ENCODE data around the gene PTH2.
"Not testable (repeated sequence)": the region's sequence is repeated elsewhere in the genome, so short reads cannot be mapped to it uniquely, and the experiment has no call there.

PTH2 gene

GRCh38 chr19:49451430-49452181 is 28.4 kb upstream of the PTH2 start, which contains the start of gene PIH1D1:
Gene PIH1D1, minus strand, starts transcription at chr19:49451814. Its CDS starts 240 bp downstream, at chr19:49451574.
- H3K36me3 ChIP-seq: peaks cover 39% of the 10 kb centered on the region

DNA sequence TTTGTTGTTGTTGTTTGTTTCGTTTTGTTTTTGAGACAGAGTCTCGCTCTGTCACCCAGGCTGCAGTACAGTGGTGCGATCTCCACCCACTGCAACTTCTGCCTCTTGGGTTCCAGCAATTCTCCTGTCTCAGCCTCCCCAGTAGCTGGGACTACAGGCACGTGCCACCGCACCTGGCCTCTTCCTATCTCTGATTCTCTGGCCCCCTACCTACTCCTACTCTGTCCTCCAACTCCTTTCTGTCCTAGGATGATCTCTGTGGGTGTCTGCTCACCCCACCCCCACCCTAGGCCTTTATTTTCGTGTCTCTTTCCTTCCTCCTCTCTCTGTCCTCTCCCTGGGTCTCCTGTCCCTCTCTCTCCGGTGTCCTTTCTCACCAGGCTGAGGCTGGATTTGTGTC is 27.2 kb upstream of the PTH2 start:
- no peaks in the 10 kb centered on the region for H3K9me3 ChIP-seq (ENCODE audit: severe bottlenecking)
- H3K36me3 ChIP-seq: peaks cover 42% of the 10 kb centered on the region
- TF ChIP-seq CTCF (IDR thresholded peaks at IDR 0.05; ENCODE audit: low read depth, low read length): no peak
- peak overlapping the region; percentile 78; the same call in 1 of the 2 replicates for H3K4me3 ChIP-seq (ENCODE audit: low read depth, low read length)
- H3K27me3 ChIP-seq (ENCODE audit: insufficient read depth, low read depth, severe bottlenecking): no peaks in the 10 kb centered on the region
- no peak for DNase-seq
- H3K27ac ChIP-seq: peak overlapping the region; percentile 20; the same call in 1 of the 2 replicates

More at GRCh38 chr19:49451430-49452181, 28.4 kb upstream of the PTH2 start, which contains the start of gene PIH1D1:
- DNase-seq: peak; percentile 97
- Histone ChIP-seq H3K9me3 (ENCODE audit: severe bottlenecking) (no peaks in the 10 kb centered on the region), H3K27ac (peak within 1 kb of the TSS; percentile 96), H3K27me3 (ENCODE audit: insufficient read depth, low read depth, severe bottlenecking) (no peaks in the 10 kb centered on the region), H3K4me3 (ENCODE audit: low read depth, low read length) (peak within 1 kb of the TSS; percentile 78)
- TF ChIP-seq CTCF (IDR thresholded peaks at IDR 0.05; ENCODE audit: low read depth, low read length): no peak

GRCh38 chr19:49448432-49448786 is 25.2 kb upstream of the PTH2 start:
- no peak overlapping the region for H3K4me3 ChIP-seq (ENCODE audit: low read depth, low read length)

DNA sequence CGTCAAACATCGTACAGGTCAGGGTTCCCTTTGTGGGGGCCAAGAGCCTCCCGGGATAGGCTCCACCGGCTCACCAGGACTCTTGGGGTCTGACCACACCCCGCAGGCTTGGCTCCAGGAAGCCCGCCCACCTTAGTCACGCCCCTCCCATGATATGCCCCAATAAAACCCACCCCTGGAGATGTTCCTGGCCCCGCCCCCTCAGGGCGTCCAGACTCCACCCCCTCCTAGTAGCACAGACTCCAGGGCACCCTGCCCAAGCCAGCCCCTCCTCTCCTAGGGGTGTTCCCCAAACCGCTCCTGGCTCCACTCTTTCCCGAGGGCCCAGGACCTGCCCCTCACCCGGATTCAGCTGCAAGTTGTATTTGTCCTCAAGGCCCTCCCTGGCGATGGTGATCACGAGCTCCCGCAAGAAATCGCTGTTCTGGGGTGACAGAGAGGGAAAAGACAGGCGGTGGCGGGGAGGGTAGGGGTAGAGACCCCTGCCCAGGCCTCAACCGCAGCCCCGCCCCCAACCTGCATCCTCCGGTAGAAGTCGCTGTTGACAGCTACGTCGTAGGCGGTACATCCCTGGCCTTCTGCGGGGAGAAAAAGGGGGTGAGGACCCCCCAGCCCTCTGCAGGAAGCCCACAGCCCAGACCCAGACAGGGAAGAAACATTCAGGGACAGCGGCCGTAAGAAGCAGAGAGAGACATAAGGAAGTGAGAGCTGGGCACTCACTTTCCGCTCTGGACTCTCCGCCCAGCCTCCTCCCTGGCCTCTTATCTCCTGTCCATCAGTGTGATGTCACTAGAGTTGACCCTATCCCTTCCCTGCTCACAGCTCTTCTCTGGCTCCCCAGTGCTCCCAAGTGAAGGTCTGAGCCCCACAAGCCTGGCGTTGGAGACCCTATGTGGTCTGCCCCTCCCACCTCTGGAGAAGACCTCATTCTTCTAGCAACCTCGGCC is 24.5 kb upstream of the PTH2 start:
- Histone ChIP-seq H3K9me3 (ENCODE audit: severe bottlenecking) (no peaks in the 10 kb centered on the region), H3K27ac (no peak overlapping the region), H3K4me3 (ENCODE audit: low read depth, low read length) (no peak overlapping the region), H3K36me3 (peaks cover 42% of the 10 kb centered on the region), H3K27me3 (ENCODE audit: insufficient read depth, low read depth, severe bottlenecking) (no peaks in the 10 kb centered on the region)
- TF ChIP-seq CTCF (IDR thresholded peaks at IDR 0.05; ENCODE audit: low read depth, low read length): no peak
- peak; percentile 71 for DNase-seq

More at GRCh38 chr19:49448432-49448786, 25.2 kb upstream of the PTH2 start:
- Histone ChIP-seq H3K27ac (no peak overlapping the region), H3K9me3 (ENCODE audit: severe bottlenecking) (no peaks in the 10 kb centered on the region), H3K27me3 (ENCODE audit: insufficient read depth, low read depth, severe bottlenecking) (no peaks in the 10 kb centered on the region), H3K36me3 (peaks cover 42% of the 10 kb centered on the region)
- TF ChIP-seq CTCF (IDR thresholded peaks at IDR 0.05; ENCODE audit: low read depth, low read length): no peak
- no peak for DNase-seq

DNA sequence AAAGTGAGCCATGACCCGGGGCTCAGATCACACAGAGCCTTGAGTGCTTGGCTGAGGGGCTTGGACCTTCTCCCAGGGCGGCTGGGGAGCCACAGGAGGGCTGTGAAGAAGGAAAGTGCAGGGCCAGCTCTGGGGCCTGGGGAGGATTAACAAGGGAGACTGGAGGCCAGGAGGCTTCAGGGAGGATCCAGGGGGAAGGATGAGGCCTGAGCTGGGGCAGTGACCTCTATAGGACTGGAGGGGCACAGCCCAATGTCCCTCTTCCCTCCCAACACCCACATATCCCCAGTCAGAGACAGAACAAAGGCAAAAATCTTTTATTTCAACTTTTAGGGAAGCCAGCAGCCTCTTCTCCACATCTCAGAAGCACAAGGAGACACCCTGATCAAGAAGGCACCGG is 22.8 kb upstream of the PTH2 start:
- no peaks in the 10 kb centered on the region for H3K9me3 ChIP-seq (ENCODE audit: severe bottlenecking)
- H3K4me3 ChIP-seq (ENCODE audit: low read depth, low read length): no peak overlapping the region
- no peaks in the 10 kb centered on the region for H3K27me3 ChIP-seq (ENCODE audit: insufficient read depth, low read depth, severe bottlenecking)
- TF ChIP-seq CTCF (IDR thresholded peaks at IDR 0.05; ENCODE audit: low read depth, low read length): no peak
- no peak overlapping the region for H3K27ac ChIP-seq
- DNase-seq: no peak
- peaks cover 39% of the 10 kb centered on the region for H3K36me3 ChIP-seq

DNA sequence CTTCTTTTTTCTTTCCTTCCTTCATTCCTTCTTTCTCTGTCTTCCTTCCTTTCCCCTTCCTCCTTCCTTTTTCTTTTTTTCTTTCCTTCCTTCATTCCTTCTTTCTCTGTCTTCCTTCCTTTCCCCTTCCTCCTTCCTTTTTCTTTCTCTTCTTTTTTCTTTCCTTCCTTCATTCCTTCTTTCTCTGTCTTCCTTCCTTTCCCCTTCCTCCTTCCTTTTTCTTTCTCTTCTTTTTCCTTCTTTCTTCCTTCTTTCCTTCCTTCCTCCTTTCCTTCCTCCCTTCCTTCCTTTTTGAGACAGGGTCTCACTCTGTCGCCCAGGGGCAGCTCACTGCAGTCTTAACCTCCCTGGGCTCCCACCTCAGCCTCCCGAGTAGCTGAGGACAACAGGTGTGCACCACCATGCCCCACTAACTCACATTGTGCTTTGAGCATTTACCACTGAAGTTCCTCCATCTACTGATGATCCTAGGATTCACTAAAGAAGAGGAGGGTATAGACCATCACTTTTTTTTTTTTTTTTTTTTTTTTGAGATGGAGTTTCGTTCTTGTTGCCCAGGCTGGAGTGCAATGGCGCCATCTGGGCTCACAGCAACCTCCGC is 21.0 kb upstream of the PTH2 start:
- H3K36me3 ChIP-seq: peaks cover 26% of the 10 kb centered on the region
- H3K9me3 ChIP-seq (ENCODE audit: severe bottlenecking); DNase-seq; H3K27me3 ChIP-seq (ENCODE audit: insufficient read depth, low read depth, severe bottlenecking); H3K27ac ChIP-seq; H3K4me3 ChIP-seq (ENCODE audit: low read depth, low read length): not testable (repeated sequence)

Measured in WERI-Rb-1 (cell line).